Glutamatergic neuron (in vitro differentiated cells): ENCODE measurements around the gene GOLM1. TPM values are rescaled to one million over a fixed set of nuclear protein-coding genes. Genes with fewer than 3 reads are reported as not detected.

Experiments
- DNase-seq: peaks from one replicate; pipeline ENCODE4 v3.0.0; 2022
- H3K27ac Mint-ChIP-seq: one replicate; pipeline ENCODE4 v1.8.0; 2020; ENCODE audit warnings: mild to moderate bottlenecking, mixed read lengths, inconsistent platforms; ENCODE audit not compliant: unreplicated experiment
- H3K27me3 Mint-ChIP-seq: one replicate; pipeline ENCODE4 v1.8.0; 2020; ENCODE audit warnings: mild to moderate bottlenecking, moderate library complexity, mixed read lengths, inconsistent platforms; ENCODE audit not compliant: unreplicated experiment
- H3K36me3 Mint-ChIP-seq: one replicate; pipeline ENCODE4 v1.8.0; 2020; ENCODE audit warnings: mild to moderate bottlenecking, mixed read lengths, inconsistent platforms; ENCODE audit not compliant: unreplicated experiment
- H3K4me1 Mint-ChIP-seq: one replicate; pipeline ENCODE4 v1.8.0; 2020; ENCODE audit warnings: mild to moderate bottlenecking, low read depth, mixed read lengths, inconsistent platforms; ENCODE audit not compliant: unreplicated experiment
- H3K4me3 Mint-ChIP-seq: one replicate; pipeline ENCODE4 v1.8.0; 2020; ENCODE audit warnings: mild to moderate bottlenecking, mixed read lengths, inconsistent platforms; ENCODE audit not compliant: unreplicated experiment
- H3K9me3 Mint-ChIP-seq: one replicate; pipeline ENCODE4 v1.8.0; 2020; ENCODE audit warnings: mild to moderate bottlenecking, moderate library complexity, mixed read lengths, inconsistent platforms; ENCODE audit not compliant: unreplicated experiment
- total RNA-seq: library from RNA; stranded (reverse); fragmentation: NEBNext Ultra II Directional; extraction: Animal tissue kit (Norgen Biotek cat#: 25700); gene quantifications from one replicate; pipeline ENCODE4 v1.2.1, GENCODE V29; 2021; ENCODE audit not compliant: unreplicated experiment
- TF ChIP-seq, protein P1 (sequence below): fragments of 200-600 bp; sonication (generic); IDR thresholded peaks from one replicate; pipeline ENCODE4 v1.5.0; 2021; ENCODE audit not compliant: partially characterized antibody, unreplicated experiment

GOLM1 gene
- total RNA-seq, 1 donor from 2014 or later, result 95.2 TPM

DNA sequence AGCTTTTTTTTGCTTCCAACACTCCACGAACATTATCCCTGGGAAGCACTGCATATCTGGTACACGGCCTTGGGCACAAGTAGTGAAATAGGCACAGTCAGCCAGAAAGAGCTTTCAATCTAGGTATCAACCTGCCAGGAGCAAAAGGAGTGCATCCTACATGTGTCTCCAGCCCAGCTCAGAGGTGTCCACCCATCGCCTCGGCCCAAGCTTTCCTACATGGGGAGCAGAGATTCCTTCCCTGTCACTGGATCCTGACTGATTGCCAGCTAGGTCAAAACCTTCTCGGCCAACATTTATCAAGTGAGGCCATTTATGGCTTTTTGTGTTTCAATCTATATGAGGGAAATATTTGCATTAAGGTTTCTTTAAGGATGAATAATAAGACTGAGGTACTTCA is 55.8 kb downstream of the GOLM1 start:
- Mint-ChIP-seq H3K4me1 (peaks cover 5% of the 10 kb centered on the region), H3K4me3 (no peak overlapping the region), H3K9me3 (no peaks in the 10 kb centered on the region), H3K27ac (no peak overlapping the region), H3K36me3 (peaks cover 2% of the 10 kb centered on the region), H3K27me3 (no peaks in the 10 kb centered on the region)
- TF ChIP-seq, protein P1, sequence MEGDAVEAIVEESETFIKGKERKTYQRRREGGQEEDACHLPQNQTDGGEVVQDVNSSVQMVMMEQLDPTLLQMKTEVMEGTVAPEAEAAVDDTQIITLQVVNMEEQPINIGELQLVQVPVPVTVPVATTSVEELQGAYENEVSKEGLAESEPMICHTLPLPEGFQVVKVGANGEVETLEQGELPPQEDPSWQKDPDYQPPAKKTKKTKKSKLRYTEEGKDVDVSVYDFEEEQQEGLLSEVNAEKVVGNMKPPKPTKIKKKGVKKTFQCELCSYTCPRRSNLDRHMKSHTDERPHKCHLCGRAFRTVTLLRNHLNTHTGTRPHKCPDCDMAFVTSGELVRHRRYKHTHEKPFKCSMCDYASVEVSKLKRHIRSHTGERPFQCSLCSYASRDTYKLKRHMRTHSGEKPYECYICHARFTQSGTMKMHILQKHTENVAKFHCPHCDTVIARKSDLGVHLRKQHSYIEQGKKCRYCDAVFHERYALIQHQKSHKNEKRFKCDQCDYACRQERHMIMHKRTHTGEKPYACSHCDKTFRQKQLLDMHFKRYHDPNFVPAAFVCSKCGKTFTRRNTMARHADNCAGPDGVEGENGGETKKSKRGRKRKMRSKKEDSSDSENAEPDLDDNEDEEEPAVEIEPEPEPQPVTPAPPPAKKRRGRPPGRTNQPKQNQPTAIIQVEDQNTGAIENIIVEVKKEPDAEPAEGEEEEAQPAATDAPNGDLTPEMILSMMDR, result no peak
- DNase-seq, result no peak

GRCh38 chr9:86042199-86042978 is 57.0 kb downstream of the GOLM1 start:
- DNase-seq, result no peak
- no peak overlapping the region for H3K4me3 Mint-ChIP-seq
- H3K27ac Mint-ChIP-seq, result no peak overlapping the region
- peaks cover 8% of the 10 kb centered on the region for H3K36me3 Mint-ChIP-seq
- H3K27me3 Mint-ChIP-seq, result no peaks in the 10 kb centered on the region
- TF ChIP-seq, protein P1, result no peak
- no peaks in the 10 kb centered on the region for H3K9me3 Mint-ChIP-seq
- H3K4me1 Mint-ChIP-seq, result peaks cover 5% of the 10 kb centered on the region

DNA sequence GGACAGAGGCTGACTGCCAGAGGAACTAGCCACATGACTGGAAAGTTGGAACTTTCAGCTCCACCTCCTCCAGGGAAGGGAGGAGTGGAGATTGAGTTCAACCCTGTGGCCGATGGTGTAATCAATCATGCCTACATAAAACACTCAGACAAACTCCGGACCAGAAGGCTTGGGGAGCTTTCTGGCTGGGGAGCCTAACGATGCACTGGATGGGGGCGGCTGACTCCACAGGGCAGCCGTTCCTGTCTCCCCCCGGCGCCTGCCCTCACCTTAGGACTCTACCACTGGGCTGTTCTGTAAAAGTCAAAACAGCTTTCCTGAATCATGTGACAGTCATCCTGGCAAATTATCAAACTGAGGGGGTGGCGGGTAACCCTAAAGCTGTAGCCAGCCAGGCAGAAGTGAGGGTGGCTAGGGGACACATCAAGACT is 58.0 kb downstream of the GOLM1 start:
- TF ChIP-seq, protein P1, result no peak
- Mint-ChIP-seq H3K27me3 (no peaks in the 10 kb centered on the region), H3K36me3 (peaks cover 8% of the 10 kb centered on the region), H3K27ac (no peak overlapping the region), H3K4me1 (peaks cover 4% of the 10 kb centered on the region), H3K9me3 (no peaks in the 10 kb centered on the region), H3K4me3 (no peak overlapping the region)
- DNase-seq, result no peak

DNA sequence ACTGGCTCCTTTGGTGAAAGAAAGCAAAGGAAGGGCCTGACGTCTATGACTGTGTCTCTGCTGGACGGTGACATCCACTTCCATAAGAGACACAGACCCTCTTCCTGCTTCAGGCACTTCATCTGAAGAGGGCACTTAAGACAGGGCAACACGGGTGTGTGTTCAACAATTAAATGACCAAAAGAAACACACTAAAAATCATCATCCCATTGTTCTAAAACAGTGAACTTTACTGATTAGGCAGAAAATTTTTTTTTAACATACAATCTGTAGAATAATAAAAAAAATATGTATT is 58.5 kb downstream of the GOLM1 start:
- TF ChIP-seq, protein P1, result no peak

DNA sequence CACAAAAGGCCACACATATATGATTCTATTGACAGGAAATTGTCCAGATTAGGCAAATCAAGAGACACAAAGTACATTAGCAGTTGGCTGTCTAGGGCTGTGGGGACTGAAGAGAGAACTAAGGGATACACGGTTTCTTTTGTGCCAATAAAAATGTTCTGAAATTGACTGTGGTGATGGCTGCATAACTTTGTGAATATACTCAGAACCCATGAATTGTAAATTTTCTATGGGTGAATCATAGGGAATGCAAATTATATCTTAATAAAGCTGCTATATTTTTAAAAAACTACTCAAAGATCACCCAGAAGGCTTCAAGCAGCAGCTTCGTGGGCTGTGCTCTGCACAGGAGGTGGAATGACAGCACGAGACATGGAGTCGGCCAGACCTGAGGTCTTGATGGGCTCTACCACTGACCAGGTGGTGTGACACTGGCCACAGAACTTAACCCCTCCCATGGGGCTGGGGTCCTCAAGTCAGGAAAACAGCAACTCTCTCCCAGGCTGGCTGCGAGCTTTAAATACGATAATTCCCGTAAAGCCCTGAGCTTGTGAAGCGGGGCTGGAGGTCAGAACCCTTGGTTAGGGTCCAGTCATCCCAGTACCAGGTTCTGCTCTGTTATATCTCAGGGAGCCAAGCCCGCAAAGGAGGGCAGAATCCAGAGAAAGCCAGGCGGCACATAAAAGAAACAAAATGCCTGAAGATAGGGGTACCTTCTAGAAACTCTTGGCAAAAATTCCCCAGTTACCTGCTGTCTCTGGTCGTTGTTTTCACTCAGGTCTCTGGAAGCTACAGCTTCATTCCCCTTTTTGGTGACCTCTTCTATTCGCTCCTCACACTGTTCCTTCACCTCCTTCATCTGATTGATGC is 59.1 kb downstream of the GOLM1 start:
- Mint-ChIP-seq H3K27me3 (no peaks in the 10 kb centered on the region), H3K4me1 (peaks cover 6% of the 10 kb centered on the region), H3K27ac (no peak overlapping the region), H3K4me3 (no peak overlapping the region), H3K36me3 (peaks cover 8% of the 10 kb centered on the region), H3K9me3 (no peaks in the 10 kb centered on the region)
- DNase-seq, result no peak
- TF ChIP-seq, protein P1, result no peak

More for the DNA sequence above, 58.5 kb downstream of the GOLM1 start:
- DNase-seq, result no peak
- no peaks in the 10 kb centered on the region for H3K9me3 Mint-ChIP-seq
- no peaks in the 10 kb centered on the region for H3K27me3 Mint-ChIP-seq
- no peak overlapping the region for H3K27ac Mint-ChIP-seq
- no peak overlapping the region for H3K4me3 Mint-ChIP-seq
- H3K36me3 Mint-ChIP-seq, result peaks cover 8% of the 10 kb centered on the region
- peaks cover 6% of the 10 kb centered on the region for H3K4me1 Mint-ChIP-seq
